Esophagus muscularis mucosa (tissue), 4 donors: ENCODE data around the gene RPL7A. TPM values are rescaled to one million over a fixed set of nuclear protein-coding genes. Genes with fewer than 3 reads are reported as not detected.
A peak's percentile ranks its signal among the peaks of the same experiment; 100 is the strongest.
"Not testable (repeated sequence)": the region's sequence is repeated elsewhere in the genome, so short reads cannot be mapped to it uniquely, and the experiment has no call there.

Source experiments
- DNase-seq: peaks from one replicate; pipeline ENCODE4 v3.0.0-alpha.2; 2017; ENCODE audit errors: extremely low spot score
- H3K27ac ChIP-seq, 4 donors: fragments of 200-600 bp; sonication (generic); replicated peaks in 1 of 4; 1 replicate in 3 of 4; 2 replicates in 1 of 4; pipeline ENCODE4 v1.5.1; 2016 to 2019; ENCODE audit warnings: mild to moderate bottlenecking in 1 of 4
- H3K27me3 ChIP-seq, 4 donors: fragments of 200-600 bp; sonication (generic); one replicate each; pipeline versions ENCODE4 v1.5.1 to v1.6.0; 2016 to 2019
- H3K36me3 ChIP-seq, 4 donors: fragments of 200-600 bp; sonication (generic); one replicate each; pipeline ENCODE4 v1.5.1; 2016 to 2019
- H3K4me1 ChIP-seq, 4 donors: fragments of 200-600 bp; sonication (generic); one replicate each; pipeline ENCODE4 v1.5.1; 2016 to 2019
- H3K4me3 ChIP-seq, 4 donors: fragments of 200-600 bp; sonication (generic); 1 replicate in 2 of 4; 2 replicates in 2 of 4; pipeline ENCODE4 v1.5.1; 2016 to 2019; ENCODE audit warnings: mild to moderate bottlenecking in 4 of 4, moderate library complexity in 1 of 4
- H3K9me3 ChIP-seq, 4 donors: fragments of 200-600 bp; sonication (generic); 1 replicate in 3 of 4; 2 replicates in 1 of 4; pipeline ENCODE4 v1.5.1; 2016 to 2019
- EP300 ChIP-seq: sonication (generic); formaldehyde crosslinking; IDR thresholded peaks from one replicate; pipeline ENCODE4 v1.6.1; 2017; ENCODE audit warnings: antibody characterized with exemption
- POLR2A ChIP-seq: fragments of 450-650 bp; IDR thresholded peaks from one replicate; pipeline ENCODE4 v1.6.1; 2017; ENCODE audit warnings: antibody characterized with exemption, moderate library complexity, mild to moderate bottlenecking, low read depth
- POLR2AphosphoS5 ChIP-seq, 2 donors: sonication (generic); formaldehyde crosslinking; IDR thresholded peaks; one replicate each; pipeline ENCODE4 v1.6.1; 2017; ENCODE audit warnings: antibody characterized with exemption in 2 of 2
- WGBS: methylation state at CpG from one replicate; pipeline ENCODE4 v1.1.5; 2018; 5-methylcytosine and 5-hydroxymethylcytosine counted together
- intact Hi-C: fragments of 100-400 bp; cut with DNase I; formaldehyde crosslinking; loops from one replicate; pipeline ENCODE4 v1.15.1; 2023
- total RNA-seq, 4 donors: library from RNA; depleted of rRNA; stranded (reverse); fragments of >200 nt; gene quantifications; one replicate each; pipeline versions ENCODE4 v1.1.0 to v1.2.1, GENCODE V29; 2016
- TF ChIP-seq, protein P1 (sequence below), 3 experiments: fragments of 200-600 bp in 2 of 3; fragments of 450-650 bp in 1 of 3; sonication (generic) in 2 of 3; IDR thresholded peaks; one replicate each; pipeline ENCODE4 v1.5.1; 2017 to 2019; ENCODE audit warnings: antibody characterized with exemption in 3 of 3, mild to moderate bottlenecking in 2 of 3, moderate library complexity in 1 of 3

RPL7A gene
- total RNA-seq, 4 donors from 2014 or later = 1,466 to 2,142 (median 1,771) TPM

- 51% methylated on average over 21 of the region's 21 CpGs for WGBS
- TF ChIP-seq, protein P1, sequence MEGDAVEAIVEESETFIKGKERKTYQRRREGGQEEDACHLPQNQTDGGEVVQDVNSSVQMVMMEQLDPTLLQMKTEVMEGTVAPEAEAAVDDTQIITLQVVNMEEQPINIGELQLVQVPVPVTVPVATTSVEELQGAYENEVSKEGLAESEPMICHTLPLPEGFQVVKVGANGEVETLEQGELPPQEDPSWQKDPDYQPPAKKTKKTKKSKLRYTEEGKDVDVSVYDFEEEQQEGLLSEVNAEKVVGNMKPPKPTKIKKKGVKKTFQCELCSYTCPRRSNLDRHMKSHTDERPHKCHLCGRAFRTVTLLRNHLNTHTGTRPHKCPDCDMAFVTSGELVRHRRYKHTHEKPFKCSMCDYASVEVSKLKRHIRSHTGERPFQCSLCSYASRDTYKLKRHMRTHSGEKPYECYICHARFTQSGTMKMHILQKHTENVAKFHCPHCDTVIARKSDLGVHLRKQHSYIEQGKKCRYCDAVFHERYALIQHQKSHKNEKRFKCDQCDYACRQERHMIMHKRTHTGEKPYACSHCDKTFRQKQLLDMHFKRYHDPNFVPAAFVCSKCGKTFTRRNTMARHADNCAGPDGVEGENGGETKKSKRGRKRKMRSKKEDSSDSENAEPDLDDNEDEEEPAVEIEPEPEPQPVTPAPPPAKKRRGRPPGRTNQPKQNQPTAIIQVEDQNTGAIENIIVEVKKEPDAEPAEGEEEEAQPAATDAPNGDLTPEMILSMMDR (IDR thresholded peaks at IDR 0.05) = peak; percentile 40 to 64 (median 60)
- intact Hi-C loops = loop anchor here (5.0 to 10.0 kb wide), 2 partner anchors 142 to 225 kb away; no protein-coding TSS in a partner anchor
- not testable (repeated sequence) for H3K4me3 ChIP-seq, H3K27me3 ChIP-seq, DNase-seq, H3K27ac ChIP-seq, H3K9me3 ChIP-seq
- Histone ChIP-seq H3K4me1 (peaks cover 4 to 15% (median 11%) of the 10 kb centered on the region in 4 donors), H3K36me3 (peaks cover 35 to 47% (median 44%) of the 10 kb centered on the region in 4 donors)
Measured at GRCh38 chr9:133329306-133330156, 18.5 kb upstream of the RPL7A start.

- Histone ChIP-seq H3K27me3 (no peaks in the 10 kb centered on the region), H3K36me3 (peaks cover 36 to 49% (median 44%) of the 10 kb centered on the region in 4 donors), H3K4me3 (no peak overlapping the region), H3K27ac (no peak overlapping the region), H3K4me1 (peaks cover 12 to 26% (median 22%) of the 10 kb centered on the region in 4 donors), H3K9me3 (no peaks in the 10 kb centered on the region)
- WGBS = 84% methylated on average over 16 of the region's 19 CpGs
- intact Hi-C loops = loop anchor here (5.0 to 10.0 kb wide), 2 partner anchors 144 to 226 kb away; no protein-coding TSS in a partner anchor
- TF ChIP-seq POLR2A = no peak
- TF ChIP-seq, protein P1 (IDR thresholded peaks at IDR 0.05) = no peak
- no peak for TF ChIP-seq POLR2AphosphoS5 (IDR thresholded peaks at IDR 0.05)
- TF ChIP-seq EP300 = no peak
- DNase-seq = no peak
Measured at GRCh38 chr9:133331221-133331620, 16.8 kb upstream of the RPL7A start.

GRCh38 chr9:133331641-133332380 is 16.2 kb upstream of the RPL7A start:
- Histone ChIP-seq H3K9me3 (no peaks in the 10 kb centered on the region), H3K4me3 (no peak overlapping the region), H3K27me3 (no peaks in the 10 kb centered on the region), H3K36me3 (peaks cover 36 to 49% (median 44%) of the 10 kb centered on the region in 4 donors), H3K4me1 (peaks cover 17 to 32% (median 28%) of the 10 kb centered on the region in 4 donors), H3K27ac (no peak overlapping the region)
- WGBS = 94% methylated on average over 50 of the region's 57 CpGs
- intact Hi-C loops = loop anchor here (5.0 to 10.0 kb wide), 2 partner anchors 145 to 227 kb away; no protein-coding TSS in a partner anchor
- no peak for DNase-seq
- TF ChIP-seq POLR2AphosphoS5 (IDR thresholded peaks at IDR 0.05) (no peak), POLR2A (no peak), EP300 (no peak)
- TF ChIP-seq, protein P1 (IDR thresholded peaks at IDR 0.05) = no peak

- Histone ChIP-seq H3K4me1 (peaks cover 19 to 37% (median 30%) of the 10 kb centered on the region in 4 donors), H3K36me3 (peaks cover 36 to 49% (median 44%) of the 10 kb centered on the region in 4 donors), H3K27me3 (no peaks in the 10 kb centered on the region), H3K4me3 (no peak overlapping the region), H3K27ac (no peak overlapping the region), H3K9me3 (no peaks in the 10 kb centered on the region)
- TF ChIP-seq EP300 (no peak), POLR2A (no peak), POLR2AphosphoS5 (IDR thresholded peaks at IDR 0.05) (no peak)
- TF ChIP-seq, protein P1 (IDR thresholded peaks at IDR 0.05) = no peak
- no peak for DNase-seq
- 94% methylated on average over 20 of the region's 20 CpGs for WGBS
- intact Hi-C loops = loop anchor here (5.0 to 10.0 kb wide), 2 partner anchors 145 to 228 kb away; no protein-coding TSS in a partner anchor
Measured at GRCh38 chr9:133332381-133332730, 15.7 kb upstream of the RPL7A start.
